HepG2 (cell line): ENCODE measurements around the gene NELFCD. TPM values are rescaled to one million over a fixed set of nuclear protein-coding genes. Genes with fewer than 3 reads are reported as not detected.

Source experiments
- HOXA9 ChIP-seq: sonication (generic); formaldehyde crosslinking; IDR thresholded peaks from 2 replicates; pipeline ENCODE4 v1.8.1; 2022; ENCODE audit warnings: missing genetic modification reagents, mild to moderate bottlenecking, moderate library complexity, borderline replicate concordance
- NFE2L2 ChIP-seq: fragments of 150-350 bp; IDR thresholded peaks from 2 replicates; pipeline ENCODE4 v1.6.1; 2014; ENCODE audit warnings: low read length
- SALL1 ChIP-seq: sonication (generic); formaldehyde crosslinking; IDR thresholded peaks from 2 replicates; pipeline ENCODE4 v1.8.0; 2022; ENCODE audit warnings: mild to moderate bottlenecking, missing genetic modification reagents
- SMAD3 ChIP-seq: sonication (generic); formaldehyde crosslinking; IDR thresholded peaks from 2 replicates; pipeline ENCODE4 v1.4.0; 2020; ENCODE audit warnings: missing genetic modification reagents
- TP53 ChIP-seq: sonication (generic); formaldehyde crosslinking; conservative IDR thresholded peaks from 2 replicates; pipeline ENCODE4 v1.4.0; 2020; ENCODE audit warnings: missing genetic modification reagents
- ZNF30 ChIP-seq: sonication (generic); formaldehyde crosslinking; IDR thresholded peaks from 2 replicates; pipeline ENCODE4 v1.5.0; 2020; ENCODE audit warnings: mild to moderate bottlenecking, missing genetic modification reagents
- ZNF768 ChIP-seq: sonication (generic); formaldehyde crosslinking; IDR thresholded peaks from 2 replicates; pipeline ENCODE4 v1.4.0; 2020; ENCODE audit warnings: missing genetic modification reagents
- ZNF792 ChIP-seq: IDR thresholded peaks from 2 replicates; pipeline ENCODE4 v1.6.1; 2016
- ZSCAN29 ChIP-seq: sonication (generic); formaldehyde crosslinking; conservative IDR thresholded peaks from 2 replicates; pipeline ENCODE4 v1.4.0; 2020; ENCODE audit warnings: mild to moderate bottlenecking, missing genetic modification reagents
- polyA plus RNA-seq, 8 experiments: library from polyadenylated mRNA; depleted of rRNA in 3 of 8; stranded (reverse) in 7 of 8; unstranded in 1 of 8; fragments of >200 nt; fragmentation: Illumina TruSeq in 4 of 8; extraction: Trizol in 4 of 8; gene quantifications; 2 replicates each; pipeline versions ENCODE4 v1.2.1 to v1.2.3, GENCODE V29; 2011 to 2016; ENCODE audit warnings: low read depth in 4 of 8, missing spikeins in 1 of 8, mixed read lengths in 1 of 8; ENCODE audit not compliant: insufficient read depth in 1 of 8
- total RNA-seq, 5 experiments: library from RNA; depleted of rRNA; stranded (reverse); fragments of >200 nt; fragmentation: Illumina TruSeq; extraction: Trizol; gene quantifications; 2 replicates each; pipeline ENCODE4 v1.2.3, GENCODE V29; 2016; ENCODE audit warnings: low read depth in 1 of 5
- TF ChIP-seq, protein P1 (sequence below): sonication (generic); formaldehyde crosslinking; IDR thresholded peaks from 2 replicates; pipeline ENCODE4 v1.5.1; 2020; ENCODE audit warnings: mild to moderate bottlenecking, moderate library complexity, missing genetic modification reagents
- TF ChIP-seq, protein P2 (sequence below): sonication (generic); formaldehyde crosslinking; IDR thresholded peaks from 2 replicates; pipeline ENCODE4 v1.4.0; 2020; ENCODE audit warnings: missing genetic modification reagents
- TF ChIP-seq, protein P3 (sequence below), 2 experiments: sonication (generic) in 1 of 2; formaldehyde crosslinking in 1 of 2; IDR thresholded peaks; 2 replicates each; pipeline versions ENCODE4 v1.4.0 to v1.6.1; 2016 to 2020; ENCODE audit warnings: borderline replicate concordance in 1 of 2, low read depth in 1 of 2, mild to moderate bottlenecking in 1 of 2, missing genetic modification reagents in 1 of 2
- TF ChIP-seq, protein P4 (sequence below), 2 experiments: sonication (generic) in 1 of 2; formaldehyde crosslinking in 1 of 2; IDR thresholded peaks; 2 replicates each; pipeline versions ENCODE4 v1.5.1 to v1.6.1; 2011 to 2020; ENCODE audit warnings: borderline replicate concordance in 1 of 2, low read depth in 1 of 2, low read length in 1 of 2, mild to moderate bottlenecking in 1 of 2, missing genetic modification reagents in 1 of 2, moderate library complexity in 1 of 2
- TF ChIP-seq, protein P5 (sequence below): sonication (generic); formaldehyde crosslinking; IDR thresholded peaks from 2 replicates; pipeline ENCODE4 v1.4.0; 2020; ENCODE audit warnings: mild to moderate bottlenecking, missing genetic modification reagents
- TF ChIP-seq, protein P6 (sequence below): IDR thresholded peaks from 2 replicates; pipeline ENCODE4 v1.6.1; 2018; ENCODE audit warnings: missing genetic modification reagents, mild to moderate bottlenecking, missing compliant biosample characterization

NELFCD gene
- total and polyA plus RNA-seq, 2 of the 13 experiments (the other 11 are each of a cell fraction or from before 2014, with no cell fraction given), result 159 to 203 TPM

DNA sequence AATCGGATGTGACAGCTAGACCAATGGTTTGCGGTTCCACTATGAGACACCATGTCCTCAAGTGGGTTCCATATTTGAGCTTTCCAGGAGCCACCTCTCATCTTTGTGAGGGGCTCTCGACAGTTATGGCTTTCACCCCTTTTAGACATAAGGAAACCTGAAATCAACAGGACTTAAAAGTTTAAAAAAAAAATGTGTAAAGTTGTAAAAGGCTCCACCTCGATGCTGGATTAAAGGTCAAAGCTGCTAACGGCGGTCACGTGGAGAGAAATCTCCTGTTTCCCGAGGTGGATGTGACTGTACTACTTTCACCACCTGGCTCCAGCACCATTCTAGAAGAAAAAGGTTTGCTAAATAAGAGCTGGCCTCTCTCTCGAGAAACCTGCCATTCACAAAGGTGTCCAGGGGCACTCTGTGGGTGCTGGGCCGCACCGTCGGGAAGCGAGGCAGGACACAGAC, 50.5 kb downstream of the NELFCD start (continued):
- TF ChIP-seq, protein P1, sequence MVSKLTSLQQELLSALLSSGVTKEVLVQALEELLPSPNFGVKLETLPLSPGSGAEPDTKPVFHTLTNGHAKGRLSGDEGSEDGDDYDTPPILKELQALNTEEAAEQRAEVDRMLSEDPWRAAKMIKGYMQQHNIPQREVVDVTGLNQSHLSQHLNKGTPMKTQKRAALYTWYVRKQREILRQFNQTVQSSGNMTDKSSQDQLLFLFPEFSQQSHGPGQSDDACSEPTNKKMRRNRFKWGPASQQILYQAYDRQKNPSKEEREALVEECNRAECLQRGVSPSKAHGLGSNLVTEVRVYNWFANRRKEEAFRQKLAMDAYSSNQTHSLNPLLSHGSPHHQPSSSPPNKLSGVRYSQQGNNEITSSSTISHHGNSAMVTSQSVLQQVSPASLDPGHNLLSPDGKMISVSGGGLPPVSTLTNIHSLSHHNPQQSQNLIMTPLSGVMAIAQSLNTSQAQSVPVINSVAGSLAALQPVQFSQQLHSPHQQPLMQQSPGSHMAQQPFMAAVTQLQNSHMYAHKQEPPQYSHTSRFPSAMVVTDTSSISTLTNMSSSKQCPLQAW (CRISPR knock-in tag), result no peak
- TF ChIP-seq, protein P2, sequence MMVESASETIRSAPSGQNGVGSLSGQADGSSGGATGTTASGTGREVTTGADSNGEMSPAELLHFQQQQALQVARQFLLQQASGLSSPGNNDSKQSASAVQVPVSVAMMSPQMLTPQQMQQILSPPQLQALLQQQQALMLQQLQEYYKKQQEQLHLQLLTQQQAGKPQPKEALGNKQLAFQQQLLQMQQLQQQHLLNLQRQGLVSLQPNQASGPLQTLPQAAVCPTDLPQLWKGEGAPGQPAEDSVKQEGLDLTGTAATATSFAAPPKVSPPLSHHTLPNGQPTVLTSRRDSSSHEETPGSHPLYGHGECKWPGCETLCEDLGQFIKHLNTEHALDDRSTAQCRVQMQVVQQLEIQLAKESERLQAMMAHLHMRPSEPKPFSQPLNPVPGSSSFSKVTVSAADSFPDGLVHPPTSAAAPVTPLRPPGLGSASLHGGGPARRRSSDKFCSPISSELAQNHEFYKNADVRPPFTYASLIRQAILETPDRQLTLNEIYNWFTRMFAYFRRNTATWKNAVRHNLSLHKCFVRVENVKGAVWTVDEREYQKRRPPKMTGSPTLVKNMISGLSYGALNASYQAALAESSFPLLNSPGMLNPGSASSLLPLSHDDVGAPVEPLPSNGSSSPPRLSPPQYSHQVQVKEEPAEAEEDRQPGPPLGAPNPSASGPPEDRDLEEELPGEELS (CRISPR knock-in tag), result peak; percentile 29; the same call in 1 of the 2 replicates
- TF ChIP-seq ZSCAN29 (no peak), SALL1 (CRISPR knock-in tag) (no peak), NFE2L2 (peak; percentile 2; the same call in 1 of the 2 replicates), ZNF768 (no peak), HOXA9 (CRISPR knock-in tag) (0 out of 2 replicates have a peak, but pooled peaks have one; percentile 4), ZNF30 (CRISPR knock-in tag) (no peak; the same call in 1 of the 2 replicates), TP53 (CRISPR knock-in tag) (no peak), ZNF792 (no peak), SMAD3 (no peak)
- TF ChIP-seq, protein P3, sequence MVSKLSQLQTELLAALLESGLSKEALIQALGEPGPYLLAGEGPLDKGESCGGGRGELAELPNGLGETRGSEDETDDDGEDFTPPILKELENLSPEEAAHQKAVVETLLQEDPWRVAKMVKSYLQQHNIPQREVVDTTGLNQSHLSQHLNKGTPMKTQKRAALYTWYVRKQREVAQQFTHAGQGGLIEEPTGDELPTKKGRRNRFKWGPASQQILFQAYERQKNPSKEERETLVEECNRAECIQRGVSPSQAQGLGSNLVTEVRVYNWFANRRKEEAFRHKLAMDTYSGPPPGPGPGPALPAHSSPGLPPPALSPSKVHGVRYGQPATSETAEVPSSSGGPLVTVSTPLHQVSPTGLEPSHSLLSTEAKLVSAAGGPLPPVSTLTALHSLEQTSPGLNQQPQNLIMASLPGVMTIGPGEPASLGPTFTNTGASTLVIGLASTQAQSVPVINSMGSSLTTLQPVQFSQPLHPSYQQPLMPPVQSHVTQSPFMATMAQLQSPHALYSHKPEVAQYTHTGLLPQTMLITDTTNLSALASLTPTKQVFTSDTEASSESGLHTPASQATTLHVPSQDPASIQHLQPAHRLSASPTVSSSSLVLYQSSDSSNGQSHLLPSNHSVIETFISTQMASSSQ (IDR thresholded peaks at IDR 0.05; ENCODE audit: low read depth), result 0 out of 2 replicates have a peak, but pooled peaks have one; percentile 29
- TF ChIP-seq, protein P3 (CRISPR knock-in tag; IDR thresholded peaks at IDR 0.05; ENCODE audit: borderline replicate concordance), result no peak
- TF ChIP-seq, protein P4, sequence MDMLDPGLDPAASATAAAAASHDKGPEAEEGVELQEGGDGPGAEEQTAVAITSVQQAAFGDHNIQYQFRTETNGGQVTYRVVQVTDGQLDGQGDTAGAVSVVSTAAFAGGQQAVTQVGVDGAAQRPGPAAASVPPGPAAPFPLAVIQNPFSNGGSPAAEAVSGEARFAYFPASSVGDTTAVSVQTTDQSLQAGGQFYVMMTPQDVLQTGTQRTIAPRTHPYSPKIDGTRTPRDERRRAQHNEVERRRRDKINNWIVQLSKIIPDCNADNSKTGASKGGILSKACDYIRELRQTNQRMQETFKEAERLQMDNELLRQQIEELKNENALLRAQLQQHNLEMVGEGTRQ (IDR thresholded peaks at IDR 0.05; ENCODE audit: low read depth, low read length), result peak; percentile 29; the same call in 1 of the 2 replicates
- TF ChIP-seq, protein P4 (CRISPR knock-in tag; IDR thresholded peaks at IDR 0.05; ENCODE audit: borderline replicate concordance), result peak; percentile 81; the same call in 1 of the 2 replicates
- TF ChIP-seq, protein P5, sequence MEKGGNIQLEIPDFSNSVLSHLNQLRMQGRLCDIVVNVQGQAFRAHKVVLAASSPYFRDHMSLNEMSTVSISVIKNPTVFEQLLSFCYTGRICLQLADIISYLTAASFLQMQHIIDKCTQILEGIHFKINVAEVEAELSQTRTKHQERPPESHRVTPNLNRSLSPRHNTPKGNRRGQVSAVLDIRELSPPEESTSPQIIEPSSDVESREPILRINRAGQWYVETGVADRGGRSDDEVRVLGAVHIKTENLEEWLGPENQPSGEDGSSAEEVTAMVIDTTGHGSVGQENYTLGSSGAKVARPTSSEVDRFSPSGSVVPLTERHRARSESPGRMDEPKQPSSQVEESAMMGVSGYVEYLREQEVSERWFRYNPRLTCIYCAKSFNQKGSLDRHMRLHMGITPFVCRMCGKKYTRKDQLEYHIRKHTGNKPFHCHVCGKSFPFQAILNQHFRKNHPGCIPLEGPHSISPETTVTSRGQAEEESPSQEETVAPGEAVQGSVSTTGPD (CRISPR knock-in tag), result no peak
- TF ChIP-seq, protein P6, sequence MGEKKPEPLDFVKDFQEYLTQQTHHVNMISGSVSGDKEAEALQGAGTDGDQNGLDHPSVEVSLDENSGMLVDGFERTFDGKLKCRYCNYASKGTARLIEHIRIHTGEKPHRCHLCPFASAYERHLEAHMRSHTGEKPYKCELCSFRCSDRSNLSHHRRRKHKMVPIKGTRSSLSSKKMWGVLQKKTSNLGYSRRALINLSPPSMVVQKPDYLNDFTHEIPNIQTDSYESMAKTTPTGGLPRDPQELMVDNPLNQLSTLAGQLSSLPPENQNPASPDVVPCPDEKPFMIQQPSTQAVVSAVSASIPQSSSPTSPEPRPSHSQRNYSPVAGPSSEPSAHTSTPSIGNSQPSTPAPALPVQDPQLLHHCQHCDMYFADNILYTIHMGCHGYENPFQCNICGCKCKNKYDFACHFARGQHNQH (CRISPR knock-in tag), result no peak
